A549 (cell line): Measurements from ENCODE around the gene MYOG. TPM values are rescaled to one million over a fixed set of nuclear protein-coding genes. Genes with fewer than 3 reads are reported as not detected.

Source experiments
- ATAC-seq, 2 experiments: fragments of 200-7000 bp in 1 of 2; fragments of >200 bp in 1 of 2; cut with Nextera tagmentation in 1 of 2; cut with Tn5 transposase in 1 of 2; 3 replicates each; pipeline versions ENCODE4 v1.8.0 to v1.9.1; 2018 to 2020; ENCODE audit warnings: mild to moderate bottlenecking in 1 of 2, moderate library complexity in 1 of 2
- CTCF ChIA-PET: fragments of 300-600 bp; sonication (Branson Sonifier 250); formaldehyde crosslinking; extraction: SDS; loops from one replicate; lab custom pipeline; 2021; ENCODE audit warnings: antibody characterized with exemption, inconsistent platforms; lab: Yijun Ruan, JAX
- POLR2A ChIA-PET: fragments of 350-600 bp; formaldehyde crosslinking; extraction: SDS; loops from one replicate; lab custom pipeline; 2021; ENCODE audit warnings: antibody characterized with exemption, inconsistent platforms; lab: Yijun Ruan, JAX
- DNase-seq, 2 experiments: peaks; one replicate each; pipeline versions ENCODE4 v3.0.0 to v3.0.0-alpha.2; 2011 to 2016; ENCODE audit warnings: low read depth in 1 of 2, low spot score in 1 of 2
- FAIRE-seq: peaks from 2 replicates; lab custom pipeline; 2011; peaks lifted over from hg19 to GRCh38; lab: Jason Lieb, UNC
- H3K27ac ChIP-seq, 2 experiments: fragments of >200 bp; sonication (Bioruptor Twin); formaldehyde crosslinking; 3 replicates each; pipeline ENCODE4 v1.5.1; 2016 to 2017
- H3K4me1 ChIP-seq: fragments of >200 bp; sonication (Bioruptor Twin); formaldehyde crosslinking; 3 replicates; pipeline ENCODE4 v1.6.1; 2016
- H3K4me2 ChIP-seq: fragments of >200 bp; sonication (Bioruptor Twin); formaldehyde crosslinking; 3 replicates; pipeline ENCODE4 v1.6.1; 2016
- H3K4me3 ChIP-seq: fragments of >200 bp; sonication (Bioruptor Twin); formaldehyde crosslinking; 3 replicates; pipeline ENCODE4 v1.5.1; 2016
- H3K9me3 ChIP-seq: fragments of >200 bp; sonication (Bioruptor Twin); formaldehyde crosslinking; 3 replicates; pipeline ENCODE4 v1.6.1; 2016
- BHLHE40 ChIP-seq: IDR thresholded peaks from 2 replicates; pipeline ENCODE4 v1.6.1; 2012; ENCODE audit warnings: low read depth, low read length, inconsistent platforms
- CHD4 ChIP-seq: fragments of 200-600 bp; sonication (generic); IDR thresholded peaks from 2 replicates; pipeline ENCODE4 v1.6.1; 2016; ENCODE audit warnings: antibody characterized with exemption, mild to moderate bottlenecking, borderline replicate concordance
- EHF ChIP-seq: fragments of 250-450 bp; sonication (Bioruptor Pico); IDR thresholded peaks from 2 replicates; pipeline ENCODE4 v1.5.0; 2020; ENCODE audit warnings: mild to moderate bottlenecking
- ESRRA ChIP-seq: fragments of 150-350 bp; IDR thresholded peaks from 2 replicates; pipeline ENCODE4 v1.6.1; 2014; ENCODE audit warnings: mild to moderate bottlenecking, low read length, borderline replicate concordance
- FOSB ChIP-seq: fragments of 250-450 bp; sonication (Bioruptor Pico); IDR thresholded peaks from 2 replicates; pipeline ENCODE4 v1.5.0; 2020; ENCODE audit warnings: mild to moderate bottlenecking, moderate library complexity
- FOXS1 ChIP-seq: fragments of 250-450 bp; sonication (Bioruptor Pico); IDR thresholded peaks from 2 replicates; pipeline ENCODE4 v1.5.0; 2020; ENCODE audit warnings: mild to moderate bottlenecking, moderate library complexity
- GATA3 ChIP-seq: IDR thresholded peaks from 2 replicates; pipeline ENCODE4 v1.6.1; 2012; ENCODE audit warnings: borderline replicate concordance
- HEYL ChIP-seq: fragments of 250-450 bp; sonication (Bioruptor Pico); IDR thresholded peaks from 2 replicates; pipeline ENCODE4 v1.8.0; 2021; ENCODE audit warnings: mild to moderate bottlenecking, moderate library complexity
- HOXB13 ChIP-seq: fragments of 250-450 bp; sonication (Bioruptor Pico); IDR thresholded peaks from 2 replicates; pipeline ENCODE4 v1.5.0; 2020; ENCODE audit warnings: low read depth, mild to moderate bottlenecking, moderate library complexity
- JUNB ChIP-seq: fragments of >200 bp; sonication (Bioruptor Twin); formaldehyde crosslinking; IDR thresholded peaks from 2 replicates; pipeline ENCODE4 v1.6.1; 2016
- KDM1A ChIP-seq: fragments of 200-600 bp; sonication (generic); IDR thresholded peaks from 2 replicates; pipeline ENCODE4 v1.6.1; 2016; ENCODE audit warnings: low read depth, mild to moderate bottlenecking
- NR3C1 ChIP-seq: fragments of >200 bp; sonication (Bioruptor Twin); formaldehyde crosslinking; IDR thresholded peaks from 3 replicates; pipeline ENCODE4 v1.6.1; 2017
- PHF8 ChIP-seq: fragments of 200-600 bp; sonication (generic); IDR thresholded peaks from 2 replicates; pipeline ENCODE4 v1.6.1; 2016; ENCODE audit warnings: low read depth, mild to moderate bottlenecking, antibody characterized with exemption, moderate library complexity, borderline replicate concordance
- POLR2A ChIP-seq: IDR thresholded peaks from 2 replicates; pipeline ENCODE4 v1.6.1; 2012; ENCODE audit warnings: mild to moderate bottlenecking, low read length
- POLR2AphosphoS2 ChIP-seq: conservative IDR thresholded peaks from 2 replicates; pipeline ENCODE4 v1.6.1; 2012; ENCODE audit warnings: low read length, improper control_type of control experiment, inconsistent platforms
- RCOR1 ChIP-seq: fragments of 150-350 bp; IDR thresholded peaks from 2 replicates; pipeline ENCODE4 v1.6.1; 2014; ENCODE audit warnings: antibody characterized with exemption, low read length, low read depth
- RFX5 ChIP-seq: fragments of 450-650 bp; IDR thresholded peaks from 2 replicates; pipeline ENCODE4 v1.7.1; 2014; ENCODE audit warnings: antibody characterized with exemption, mild to moderate bottlenecking, moderate library complexity
- SMC3 ChIP-seq: fragments of >200 bp; sonication (Bioruptor Twin); formaldehyde crosslinking; IDR thresholded peaks from 3 replicates; pipeline ENCODE4 v1.6.1; 2018; ENCODE audit warnings: inconsistent platforms
- SREBF2 ChIP-seq: fragments of 450-650 bp; IDR thresholded peaks from 2 replicates; pipeline ENCODE4 v1.6.1; 2014; ENCODE audit warnings: mild to moderate bottlenecking, moderate library complexity
- TFCP2L1 ChIP-seq: fragments of 250-450 bp; sonication (Bioruptor Pico); IDR thresholded peaks from 2 replicates; pipeline ENCODE4 v1.5.0; 2021; ENCODE audit warnings: mild to moderate bottlenecking
- TP53 ChIP-seq: fragments of 250-450 bp; sonication (Bioruptor Pico); IDR thresholded peaks from 2 replicates; pipeline ENCODE4 v1.5.0; 2021; ENCODE audit warnings: mild to moderate bottlenecking, moderate library complexity
- ZNF302 ChIP-seq: fragments of 250-450 bp; sonication (Bioruptor Pico); IDR thresholded peaks from 2 replicates; pipeline ENCODE4 v1.9.0; 2021; ENCODE audit warnings: inconsistent platforms, mild to moderate bottlenecking, moderate library complexity
- WGBS: methylation state at CpG from one replicate; pipeline ENCODE4 v1.1.6; 2017; ENCODE audit errors: missing lambda C conversion rate; 5-methylcytosine and 5-hydroxymethylcytosine counted together
- polyA plus RNA-seq, 4 experiments: library from polyadenylated mRNA; depleted of rRNA in 3 of 4; stranded (reverse); fragments of >200 nt; fragmentation: RNase III in 1 of 4; extraction: RNeasy Plus Mini Kit Qiagen cat#74134 plus additional on column Dnase treatment in 1 of 4; gene quantifications; 2 replicates in 3 of 4; 3 replicates in 1 of 4; pipeline ENCODE4 v1.2.3, GENCODE V29; 2011 to 2017
- TF ChIP-seq, protein P1 (sequence below): fragments of 250-450 bp; sonication (Bioruptor Pico); IDR thresholded peaks from 2 replicates; pipeline ENCODE4 v1.5.0; 2021; ENCODE audit warnings: mild to moderate bottlenecking, moderate library complexity, borderline replicate concordance
- TF ChIP-seq, protein P2 (sequence below): fragments of >200 bp; sonication (Bioruptor Twin); formaldehyde crosslinking; IDR thresholded peaks from 3 replicates; pipeline ENCODE4 v1.5.1; 2016
- TF ChIP-seq, protein P3 (sequence below): fragments of >200 bp; sonication (Bioruptor Twin); formaldehyde crosslinking; IDR thresholded peaks from 3 replicates; pipeline ENCODE4 v1.6.1; 2016
- TF ChIP-seq, protein P4 (sequence below): IDR thresholded peaks from 2 replicates; pipeline ENCODE4 v1.6.1; 2012
- TF ChIP-seq, protein P5 (sequence below): fragments of 450-650 bp; IDR thresholded peaks from 2 replicates; pipeline ENCODE4 v1.6.1; 2014; ENCODE audit warnings: antibody characterized with exemption
- TF ChIP-seq, protein P6 (sequence below): IDR thresholded peaks from 2 replicates; pipeline ENCODE4 v1.6.1; 2012

Gene MYOG
- polyA plus RNA-seq, 2 of the 4 experiments (the other 2 are of a cell fraction) = not detected

DNA sequence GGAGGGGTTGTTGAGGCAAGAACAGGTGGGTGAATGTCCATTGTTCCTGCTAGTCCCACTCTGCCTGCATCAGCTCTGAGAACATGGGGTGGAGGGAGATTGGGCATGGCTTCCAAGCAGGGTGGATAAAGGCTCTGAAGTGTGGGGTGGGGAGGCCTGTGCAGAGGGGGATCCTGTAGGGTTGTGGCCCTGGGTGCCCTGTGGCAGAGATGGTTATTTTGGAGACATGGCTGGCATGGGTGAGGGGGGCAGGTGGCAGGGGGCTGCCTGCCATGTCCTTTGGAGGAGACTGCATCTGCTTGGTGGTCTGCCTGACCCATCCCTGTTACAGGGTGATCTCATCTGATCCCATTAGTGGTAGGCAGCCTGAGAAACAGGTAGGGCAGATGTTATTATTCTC is 11.2 kb downstream of the MYOG start:
- H3K27ac ChIP-seq = no peak overlapping the region
- no peaks in the 10 kb centered on the region for H3K9me3 ChIP-seq
- DNase-seq = no peak
- POLR2A ChIA-PET = no interaction called here
- TF ChIP-seq, protein P1, sequence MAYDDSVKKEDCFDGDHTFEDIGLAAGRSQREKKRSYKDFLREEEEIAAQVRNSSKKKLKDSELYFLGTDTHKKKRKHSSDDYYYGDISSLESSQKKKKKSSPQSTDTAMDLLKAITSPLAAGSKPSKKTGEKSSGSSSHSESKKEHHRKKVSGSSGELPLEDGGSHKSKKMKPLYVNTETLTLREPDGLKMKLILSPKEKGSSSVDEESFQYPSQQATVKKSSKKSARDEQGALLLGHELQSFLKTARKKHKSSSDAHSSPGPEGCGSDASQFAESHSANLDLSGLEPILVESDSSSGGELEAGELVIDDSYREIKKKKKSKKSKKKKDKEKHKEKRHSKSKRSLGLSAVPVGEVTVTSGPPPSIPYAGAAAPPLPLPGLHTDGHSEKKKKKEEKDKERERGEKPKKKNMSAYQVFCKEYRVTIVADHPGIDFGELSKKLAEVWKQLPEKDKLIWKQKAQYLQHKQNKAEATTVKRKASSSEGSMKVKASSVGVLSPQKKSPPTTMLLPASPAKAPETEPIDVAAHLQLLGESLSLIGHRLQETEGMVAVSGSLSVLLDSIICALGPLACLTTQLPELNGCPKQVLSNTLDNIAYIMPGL (CRISPR knock-in tag) = no peak
- TF ChIP-seq RFX5 (no peak), TFCP2L1 (no peak), ZNF302 (CRISPR knock-in tag) (no peak), ESRRA (no peak), HOXB13 (CRISPR knock-in tag) (no peak), TP53 (CRISPR knock-in tag) (no peak), POLR2A (no peak), POLR2AphosphoS2 (no peak), HEYL (CRISPR knock-in tag) (no peak), CHD4 (no peak), KDM1A (no peak), SMC3 (no peak), RCOR1 (no peak), FOSB (CRISPR knock-in tag) (no peak), FOXS1 (no peak)
- TF ChIP-seq, protein P2, sequence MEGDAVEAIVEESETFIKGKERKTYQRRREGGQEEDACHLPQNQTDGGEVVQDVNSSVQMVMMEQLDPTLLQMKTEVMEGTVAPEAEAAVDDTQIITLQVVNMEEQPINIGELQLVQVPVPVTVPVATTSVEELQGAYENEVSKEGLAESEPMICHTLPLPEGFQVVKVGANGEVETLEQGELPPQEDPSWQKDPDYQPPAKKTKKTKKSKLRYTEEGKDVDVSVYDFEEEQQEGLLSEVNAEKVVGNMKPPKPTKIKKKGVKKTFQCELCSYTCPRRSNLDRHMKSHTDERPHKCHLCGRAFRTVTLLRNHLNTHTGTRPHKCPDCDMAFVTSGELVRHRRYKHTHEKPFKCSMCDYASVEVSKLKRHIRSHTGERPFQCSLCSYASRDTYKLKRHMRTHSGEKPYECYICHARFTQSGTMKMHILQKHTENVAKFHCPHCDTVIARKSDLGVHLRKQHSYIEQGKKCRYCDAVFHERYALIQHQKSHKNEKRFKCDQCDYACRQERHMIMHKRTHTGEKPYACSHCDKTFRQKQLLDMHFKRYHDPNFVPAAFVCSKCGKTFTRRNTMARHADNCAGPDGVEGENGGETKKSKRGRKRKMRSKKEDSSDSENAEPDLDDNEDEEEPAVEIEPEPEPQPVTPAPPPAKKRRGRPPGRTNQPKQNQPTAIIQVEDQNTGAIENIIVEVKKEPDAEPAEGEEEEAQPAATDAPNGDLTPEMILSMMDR = no peak
- TF ChIP-seq, protein P3, sequence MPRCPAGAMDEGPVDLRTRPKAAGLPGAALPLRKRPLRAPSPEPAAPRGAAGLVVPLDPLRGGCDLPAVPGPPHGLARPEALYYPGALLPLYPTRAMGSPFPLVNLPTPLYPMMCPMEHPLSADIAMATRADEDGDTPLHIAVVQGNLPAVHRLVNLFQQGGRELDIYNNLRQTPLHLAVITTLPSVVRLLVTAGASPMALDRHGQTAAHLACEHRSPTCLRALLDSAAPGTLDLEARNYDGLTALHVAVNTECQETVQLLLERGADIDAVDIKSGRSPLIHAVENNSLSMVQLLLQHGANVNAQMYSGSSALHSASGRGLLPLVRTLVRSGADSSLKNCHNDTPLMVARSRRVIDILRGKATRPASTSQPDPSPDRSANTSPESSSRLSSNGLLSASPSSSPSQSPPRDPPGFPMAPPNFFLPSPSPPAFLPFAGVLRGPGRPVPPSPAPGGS = no peak
- TF ChIP-seq, protein P4, sequence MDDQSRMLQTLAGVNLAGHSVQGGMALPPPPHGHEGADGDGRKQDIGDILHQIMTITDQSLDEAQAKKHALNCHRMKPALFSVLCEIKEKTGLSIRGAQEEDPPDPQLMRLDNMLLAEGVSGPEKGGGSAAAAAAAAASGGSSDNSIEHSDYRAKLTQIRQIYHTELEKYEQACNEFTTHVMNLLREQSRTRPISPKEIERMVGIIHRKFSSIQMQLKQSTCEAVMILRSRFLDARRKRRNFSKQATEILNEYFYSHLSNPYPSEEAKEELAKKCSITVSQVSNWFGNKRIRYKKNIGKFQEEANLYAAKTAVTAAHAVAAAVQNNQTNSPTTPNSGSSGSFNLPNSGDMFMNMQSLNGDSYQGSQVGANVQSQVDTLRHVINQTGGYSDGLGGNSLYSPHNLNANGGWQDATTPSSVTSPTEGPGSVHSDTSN = no peak
- TF ChIP-seq, all 56 proteins: peak for 0
- no peak overlapping the region for H3K4me2 ChIP-seq
- no peak overlapping the region for H3K4me3 ChIP-seq
- ATAC-seq (no peak), FAIRE-seq (no peak)
- H3K4me1 ChIP-seq = peaks cover 3% of the 10 kb centered on the region; the same call in 1 of the 3 replicates
- CTCF ChIA-PET = interaction anchor here (0.7 to 30.5 kb wide), 2 partner anchors 38 to 98 kb away, joined by 3 to 300 read pairs; no protein-coding TSS in a partner anchor

DNA sequence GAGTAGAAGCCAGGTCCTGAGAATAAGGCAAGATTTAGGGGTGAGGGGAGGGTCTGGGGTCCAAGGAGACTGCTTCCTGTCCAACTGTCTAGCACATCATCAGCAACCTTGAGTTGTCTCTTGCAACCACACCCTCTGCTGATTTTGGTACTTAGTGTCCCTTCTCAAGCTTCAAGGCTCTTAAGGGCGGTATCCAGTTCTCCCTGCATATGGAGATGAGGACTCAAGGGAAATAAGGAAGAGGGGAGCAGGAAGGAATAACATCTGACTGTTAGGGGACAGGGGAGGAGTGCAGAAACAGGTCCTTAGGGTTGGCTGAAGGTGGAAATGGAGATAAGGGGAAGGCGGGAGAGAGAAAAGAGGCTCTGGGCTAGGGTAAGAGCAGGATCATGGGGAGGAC is 12.3 kb downstream of the MYOG start:
- no peak overlapping the region for H3K4me2 ChIP-seq
- ATAC-seq = no peak
- 66% methylated on average over 2 of the region's 2 CpGs for WGBS
- H3K9me3 ChIP-seq = no peaks in the 10 kb centered on the region
- no peak overlapping the region for H3K27ac ChIP-seq
- peaks cover 3% of the 10 kb centered on the region; the same call in 1 of the 3 replicates for H3K4me1 ChIP-seq
- no peak for FAIRE-seq
- no peak overlapping the region for H3K4me3 ChIP-seq
- ChIA-PET CTCF (interaction anchor here (1.6 to 30.5 kb wide), 2 partner anchors 36 to 44 kb away, joined by 4 to 300 read pairs; no protein-coding TSS in a partner anchor), POLR2A (no interaction called here)
- TF ChIP-seq, protein P5, sequence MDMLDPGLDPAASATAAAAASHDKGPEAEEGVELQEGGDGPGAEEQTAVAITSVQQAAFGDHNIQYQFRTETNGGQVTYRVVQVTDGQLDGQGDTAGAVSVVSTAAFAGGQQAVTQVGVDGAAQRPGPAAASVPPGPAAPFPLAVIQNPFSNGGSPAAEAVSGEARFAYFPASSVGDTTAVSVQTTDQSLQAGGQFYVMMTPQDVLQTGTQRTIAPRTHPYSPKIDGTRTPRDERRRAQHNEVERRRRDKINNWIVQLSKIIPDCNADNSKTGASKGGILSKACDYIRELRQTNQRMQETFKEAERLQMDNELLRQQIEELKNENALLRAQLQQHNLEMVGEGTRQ = no peak
- TF ChIP-seq HEYL (CRISPR knock-in tag) = no peak
- no peak for TF ChIP-seq JUNB
- TF ChIP-seq, protein P6, sequence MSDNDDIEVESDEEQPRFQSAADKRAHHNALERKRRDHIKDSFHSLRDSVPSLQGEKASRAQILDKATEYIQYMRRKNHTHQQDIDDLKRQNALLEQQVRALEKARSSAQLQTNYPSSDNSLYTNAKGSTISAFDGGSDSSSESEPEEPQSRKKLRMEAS = no peak
- TF ChIP-seq PHF8 = no peak
- no peak for TF ChIP-seq NR3C1
- no peak for TF ChIP-seq GATA3
- no peak for TF ChIP-seq SREBF2
- TF ChIP-seq EHF = no peak
- TF ChIP-seq, protein P2 = no peak
- TF ChIP-seq BHLHE40 = no peak
- TF ChIP-seq, protein P4 = no peak
- no peak for DNase-seq
